ENCODE measurements around the gene SCGB1D4. TPM values are rescaled to one million over a fixed set of nuclear protein-coding genes. Genes with fewer than 3 reads are reported as not detected.

SCGB1D4 gene
- polyA plus RNA-seq, 3 donors: not detected

DNA sequence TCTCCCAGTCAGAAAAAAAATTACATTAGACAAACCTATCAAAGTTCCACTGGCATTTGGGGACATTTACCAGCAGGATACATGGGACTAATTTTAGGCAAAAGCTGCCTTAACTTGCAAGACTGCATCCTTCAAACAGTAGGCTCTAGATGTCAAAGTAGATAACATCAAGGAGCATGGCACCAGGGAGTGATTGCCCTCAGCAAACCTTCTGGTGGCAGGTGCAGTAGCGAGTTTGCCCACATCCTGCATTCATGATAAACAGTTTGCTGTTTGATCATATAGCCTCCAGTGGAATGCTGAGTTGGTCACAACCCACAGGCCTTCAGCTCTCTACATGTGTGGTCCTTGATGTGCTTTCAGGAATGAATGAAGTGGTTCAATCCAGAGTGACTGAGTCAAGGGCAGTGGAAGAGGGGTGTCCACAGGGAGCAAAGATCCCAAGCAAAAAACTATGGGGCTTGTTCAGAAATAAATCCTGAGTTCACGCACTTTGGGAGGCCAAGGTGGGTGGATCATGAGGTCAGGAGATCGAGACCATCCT is 44.8 kb downstream of the SCGB1D4 start:
- no peaks in the 10 kb centered on the region for H3K4me1 Mint-ChIP-seq
- H3K4me3 ChIP-seq (replicated peaks in 1 of 3; ENCODE audit: low read depth in 2 of 3, low read length in 3 of 3): no peak overlapping the region
- no peaks in the 10 kb centered on the region for H3K4me1 ChIP-seq (ENCODE audit: control insufficient read depth in 1 of 2, insufficient read depth in 2 of 2, low read length in 2 of 2)

DNA sequence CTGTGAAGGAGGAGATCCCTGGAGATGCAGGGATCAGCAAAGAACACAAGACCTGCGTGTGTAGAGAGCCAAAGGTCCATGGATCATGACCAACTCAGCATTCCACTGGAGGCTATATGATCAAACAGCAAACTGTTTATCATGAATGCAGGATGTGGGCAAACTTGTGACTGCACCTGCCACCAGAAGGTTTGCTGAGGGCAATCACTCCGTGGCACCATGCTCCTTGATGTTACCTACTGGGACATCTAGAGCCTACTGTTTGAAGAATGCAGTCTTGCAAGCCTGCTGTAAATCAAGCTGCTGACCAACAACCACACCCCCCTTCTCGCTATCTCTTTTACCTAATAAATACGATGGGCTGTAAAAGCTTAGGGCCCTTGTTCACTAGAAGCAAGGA is 47.2 kb downstream of the SCGB1D4 start:
- Histone ChIP-seq H2AFZ (ENCODE audit: insufficient read depth, low read depth, low read length, poor library complexity, severe bottlenecking) (no peak overlapping the region), H3K4me2 (replicated peaks; ENCODE audit: extremely low read depth, low read length, poor library complexity, severe bottlenecking) (no peak overlapping the region), H3K9ac (ENCODE audit: insufficient read depth, low read length, poor library complexity, severe bottlenecking) (no peak overlapping the region), H4K20me1 (ENCODE audit: insufficient read depth, low read length) (no peaks in the 10 kb centered on the region), H3K9me3 (replicated peaks in 1 of 2; ENCODE audit: control insufficient read depth in 1 of 2, insufficient read depth in 1 of 2, low read length in 2 of 2) (peaks cover 34 to 40% of the 10 kb centered on the region in 2 donors), H3K79me2 (ENCODE audit: insufficient read depth, low read length) (no peaks in the 10 kb centered on the region), H3K4me1 (ENCODE audit: control insufficient read depth in 1 of 2, insufficient read depth in 2 of 2, low read length in 2 of 2) (no peaks in the 10 kb centered on the region), H3K4me3 (replicated peaks in 1 of 3; ENCODE audit: low read depth in 2 of 3, low read length in 3 of 3) (no peak overlapping the region), H3K27me3 (ENCODE audit: control insufficient read depth in 2 of 2, insufficient read depth in 2 of 2, low read length in 2 of 2) (no peaks in the 10 kb centered on the region), H3K27ac (ENCODE audit: low read depth in 1 of 2, low read length in 2 of 2) (no peak overlapping the region), H3K36me3 (replicated peaks in 1 of 2; ENCODE audit: control insufficient read depth in 1 of 2, insufficient read depth in 2 of 2, low read length in 2 of 2) (no peaks in the 10 kb centered on the region)
- DNase-seq: no peak
- WGBS (ENCODE audit: insufficient coverage): 77% methylated on average over 4 of the region's 4 CpGs
- Mint-ChIP-seq H3K4me1 (no peaks in the 10 kb centered on the region), H3K9me3 (peaks cover 30 to 52% (median 43%) of the 10 kb centered on the region in 7 donors), H3K27ac (no peak overlapping the region), H3K27me3 (ENCODE audit: low read depth in 3 of 3) (peaks cover 3 to 15% (median 13%) of the 10 kb centered on the region in 3 donors), H3K36me3 (no peaks in the 10 kb centered on the region), H3K4me3 (no peak overlapping the region)
- TF ChIP-seq, protein P1, sequence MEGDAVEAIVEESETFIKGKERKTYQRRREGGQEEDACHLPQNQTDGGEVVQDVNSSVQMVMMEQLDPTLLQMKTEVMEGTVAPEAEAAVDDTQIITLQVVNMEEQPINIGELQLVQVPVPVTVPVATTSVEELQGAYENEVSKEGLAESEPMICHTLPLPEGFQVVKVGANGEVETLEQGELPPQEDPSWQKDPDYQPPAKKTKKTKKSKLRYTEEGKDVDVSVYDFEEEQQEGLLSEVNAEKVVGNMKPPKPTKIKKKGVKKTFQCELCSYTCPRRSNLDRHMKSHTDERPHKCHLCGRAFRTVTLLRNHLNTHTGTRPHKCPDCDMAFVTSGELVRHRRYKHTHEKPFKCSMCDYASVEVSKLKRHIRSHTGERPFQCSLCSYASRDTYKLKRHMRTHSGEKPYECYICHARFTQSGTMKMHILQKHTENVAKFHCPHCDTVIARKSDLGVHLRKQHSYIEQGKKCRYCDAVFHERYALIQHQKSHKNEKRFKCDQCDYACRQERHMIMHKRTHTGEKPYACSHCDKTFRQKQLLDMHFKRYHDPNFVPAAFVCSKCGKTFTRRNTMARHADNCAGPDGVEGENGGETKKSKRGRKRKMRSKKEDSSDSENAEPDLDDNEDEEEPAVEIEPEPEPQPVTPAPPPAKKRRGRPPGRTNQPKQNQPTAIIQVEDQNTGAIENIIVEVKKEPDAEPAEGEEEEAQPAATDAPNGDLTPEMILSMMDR (IDR thresholded peaks at IDR 0.05): no peak
- intact Hi-C loops (cut with micrococcal nuclease): no loop called here

More for the DNA sequence above, 44.8 kb downstream of the SCGB1D4 start:
- H3K4me2 ChIP-seq (replicated peaks; ENCODE audit: extremely low read depth, low read length, poor library complexity, severe bottlenecking): no peak overlapping the region
- 83% methylated on average over 1 of the region's 3 CpGs for WGBS (ENCODE audit: insufficient coverage)
- Mint-ChIP-seq H3K36me3 (no peaks in the 10 kb centered on the region), H3K27ac (no peak overlapping the region), H3K9me3 (peaks cover 30 to 50% (median 43%) of the 10 kb centered on the region in 7 donors), H3K27me3 (ENCODE audit: low read depth in 3 of 3) (peaks cover 9 to 21% (median 19%) of the 10 kb centered on the region in 3 donors), H3K4me3 (no peak overlapping the region)
- no peaks in the 10 kb centered on the region for H3K27me3 ChIP-seq (ENCODE audit: control insufficient read depth in 2 of 2, insufficient read depth in 2 of 2, low read length in 2 of 2)
- no peaks in the 10 kb centered on the region for H3K36me3 ChIP-seq (replicated peaks in 1 of 2; ENCODE audit: control insufficient read depth in 1 of 2, insufficient read depth in 2 of 2, low read length in 2 of 2)
- H4K20me1 ChIP-seq (ENCODE audit: insufficient read depth, low read length): no peaks in the 10 kb centered on the region
- no peak for DNase-seq
- H3K79me2 ChIP-seq (ENCODE audit: insufficient read depth, low read length): no peaks in the 10 kb centered on the region
- peaks cover 34 to 40% of the 10 kb centered on the region in 2 donors for H3K9me3 ChIP-seq (replicated peaks in 1 of 2; ENCODE audit: control insufficient read depth in 1 of 2, insufficient read depth in 1 of 2, low read length in 2 of 2)
- TF ChIP-seq, protein P1 (IDR thresholded peaks at IDR 0.05): no peak
- intact Hi-C loops (cut with micrococcal nuclease): no loop called here
- H3K9ac ChIP-seq (ENCODE audit: insufficient read depth, low read length, poor library complexity, severe bottlenecking): no peak overlapping the region
- no peak overlapping the region for H2AFZ ChIP-seq (ENCODE audit: insufficient read depth, low read depth, low read length, poor library complexity, severe bottlenecking)
- no peak overlapping the region for H3K27ac ChIP-seq (ENCODE audit: low read depth in 1 of 2, low read length in 2 of 2)

Other genes with a start within 250 kb of the SCGB1D4 start
- gene INCENP, start 175.1 kb downstream of the SCGB1D4 start, polyA plus RNA-seq: 1 to 10 TPM in 2 of 3 donors, under 1 TPM in 1; 0.75 to 7.0 (median 1.0) TPM
- gene SCGB1D1, start 108.9 kb downstream of the SCGB1D4 start, polyA plus RNA-seq: not detected
- gene SCGB2A1, start 90.4 kb downstream of the SCGB1D4 start, polyA plus RNA-seq: not detected
- not detected for gene SCGB1D2, start 56.8 kb downstream of the SCGB1D4 start, polyA plus RNA-seq
- gene SCGB2A2, start 28.9 kb downstream of the SCGB1D4 start, polyA plus RNA-seq: not detected
- 10 to 100 TPM; 22.3 to 57.8 (median 50.6) TPM for gene ASRGL1, start 38.4 kb upstream of the SCGB1D4 start, polyA plus RNA-seq
- gene SCGB1A1, start 120.0 kb upstream of the SCGB1D4 start, polyA plus RNA-seq: not detected
- 100 to 1,000 TPM in 2 of 3 donors, 10 to 100 TPM in 1; 80.0 to 201 (median 103) TPM for gene AHNAK, start 247.7 kb upstream of the SCGB1D4 start, polyA plus RNA-seq